Kidney epithelial cell (primary cell): ENCODE data around the gene ZC3H8. TPM values are rescaled to one million over a fixed set of nuclear protein-coding genes. Genes with fewer than 3 reads are reported as not detected.

Experiments
- DNase-seq: peaks from one replicate; pipeline ENCODE4 v3.0.0-alpha.2; 2010; ENCODE audit warnings: low read depth
- H3K27me3 ChIP-seq: 2 replicates; pipeline ENCODE4 v1.6.0; 2011; ENCODE audit warnings: low read length; ENCODE audit not compliant: control insufficient read depth, insufficient read depth
- H3K36me3 ChIP-seq: 2 replicates; pipeline ENCODE4 v1.5.1; 2011; ENCODE audit warnings: low read length; ENCODE audit not compliant: control insufficient read depth, insufficient read depth
- H3K4me3 ChIP-seq: 2 replicates; pipeline ENCODE4 v1.5.1; 2011; ENCODE audit warnings: low read depth, mild to moderate bottlenecking, control low read depth, low read length
- total RNA-seq: library from RNA; depleted of rRNA; stranded (reverse); fragments of >200 nt; gene quantifications from 2 replicates; pipeline ENCODE4 v1.2.3, GENCODE V29; 2015
- TF ChIP-seq, protein P1 (sequence below): IDR thresholded peaks from 2 replicates; pipeline ENCODE4 v1.5.1; 2011; ENCODE audit warnings: mild to moderate bottlenecking, moderate library complexity, low read length, control low read depth, inconsistent platforms; ENCODE audit not compliant: insufficient read depth, poor library complexity, severe bottlenecking

ZC3H8 gene
- total RNA-seq, 1 donor from 2014 or later: 47.5 TPM

DNA sequence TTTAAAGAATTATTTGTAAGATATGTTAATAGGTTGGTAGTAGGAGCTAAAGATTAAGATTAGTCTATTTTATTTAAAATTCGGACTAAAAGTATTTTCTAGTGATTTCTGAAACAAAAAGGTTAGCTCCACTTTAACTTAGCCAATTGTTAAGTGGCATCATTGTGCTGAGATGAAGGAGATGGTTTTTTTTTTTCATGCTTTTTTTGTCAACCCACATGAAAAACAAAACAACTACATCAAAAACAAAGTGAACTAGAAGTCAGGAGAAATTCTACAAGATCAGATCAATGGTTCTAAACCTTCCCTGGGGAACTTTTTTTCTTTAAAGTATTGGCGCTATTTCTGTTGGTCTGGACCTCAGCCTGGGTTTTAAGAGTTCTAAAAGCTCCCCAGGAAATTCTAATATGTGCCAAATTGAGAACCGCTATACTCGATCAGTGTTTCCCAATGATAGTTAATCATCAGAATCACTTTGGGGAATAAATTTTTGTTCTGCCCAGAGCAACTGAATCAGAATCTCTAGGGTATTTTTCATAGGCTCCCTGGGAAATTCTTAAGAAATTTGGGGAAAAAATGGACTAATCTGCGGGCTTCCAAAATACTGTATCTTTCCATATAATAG lies 22.9 kb upstream of the ZC3H8 start:
- TF ChIP-seq, protein P1, sequence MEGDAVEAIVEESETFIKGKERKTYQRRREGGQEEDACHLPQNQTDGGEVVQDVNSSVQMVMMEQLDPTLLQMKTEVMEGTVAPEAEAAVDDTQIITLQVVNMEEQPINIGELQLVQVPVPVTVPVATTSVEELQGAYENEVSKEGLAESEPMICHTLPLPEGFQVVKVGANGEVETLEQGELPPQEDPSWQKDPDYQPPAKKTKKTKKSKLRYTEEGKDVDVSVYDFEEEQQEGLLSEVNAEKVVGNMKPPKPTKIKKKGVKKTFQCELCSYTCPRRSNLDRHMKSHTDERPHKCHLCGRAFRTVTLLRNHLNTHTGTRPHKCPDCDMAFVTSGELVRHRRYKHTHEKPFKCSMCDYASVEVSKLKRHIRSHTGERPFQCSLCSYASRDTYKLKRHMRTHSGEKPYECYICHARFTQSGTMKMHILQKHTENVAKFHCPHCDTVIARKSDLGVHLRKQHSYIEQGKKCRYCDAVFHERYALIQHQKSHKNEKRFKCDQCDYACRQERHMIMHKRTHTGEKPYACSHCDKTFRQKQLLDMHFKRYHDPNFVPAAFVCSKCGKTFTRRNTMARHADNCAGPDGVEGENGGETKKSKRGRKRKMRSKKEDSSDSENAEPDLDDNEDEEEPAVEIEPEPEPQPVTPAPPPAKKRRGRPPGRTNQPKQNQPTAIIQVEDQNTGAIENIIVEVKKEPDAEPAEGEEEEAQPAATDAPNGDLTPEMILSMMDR: no peak
- Histone ChIP-seq H3K36me3 (no peaks in the 10 kb centered on the region), H3K4me3 (no peak overlapping the region), H3K27me3 (no peaks in the 10 kb centered on the region)
- no peak for DNase-seq

DNA sequence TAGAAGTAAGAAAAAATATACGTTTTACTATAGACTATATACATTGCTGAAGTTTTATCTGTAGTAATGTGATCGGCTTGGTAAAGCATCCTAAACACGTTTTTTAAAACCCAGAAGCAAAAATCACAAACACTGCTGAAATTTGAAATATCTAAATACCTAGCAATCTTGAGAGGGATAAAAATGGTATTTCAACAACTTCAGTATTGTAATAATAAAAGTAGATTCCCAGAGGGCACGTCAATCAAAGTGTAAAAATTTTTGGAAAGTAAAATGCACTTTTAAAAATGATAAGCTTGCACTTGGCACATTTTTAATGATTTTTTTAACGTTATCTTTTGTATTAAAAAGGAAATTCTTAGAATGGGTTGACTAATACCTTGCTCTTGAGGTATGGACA lies 22.1 kb upstream of the ZC3H8 start:
- Histone ChIP-seq H3K27me3 (no peaks in the 10 kb centered on the region), H3K36me3 (no peaks in the 10 kb centered on the region), H3K4me3 (no peak overlapping the region)
- TF ChIP-seq, protein P1: no peak
- DNase-seq: no peak

DNA sequence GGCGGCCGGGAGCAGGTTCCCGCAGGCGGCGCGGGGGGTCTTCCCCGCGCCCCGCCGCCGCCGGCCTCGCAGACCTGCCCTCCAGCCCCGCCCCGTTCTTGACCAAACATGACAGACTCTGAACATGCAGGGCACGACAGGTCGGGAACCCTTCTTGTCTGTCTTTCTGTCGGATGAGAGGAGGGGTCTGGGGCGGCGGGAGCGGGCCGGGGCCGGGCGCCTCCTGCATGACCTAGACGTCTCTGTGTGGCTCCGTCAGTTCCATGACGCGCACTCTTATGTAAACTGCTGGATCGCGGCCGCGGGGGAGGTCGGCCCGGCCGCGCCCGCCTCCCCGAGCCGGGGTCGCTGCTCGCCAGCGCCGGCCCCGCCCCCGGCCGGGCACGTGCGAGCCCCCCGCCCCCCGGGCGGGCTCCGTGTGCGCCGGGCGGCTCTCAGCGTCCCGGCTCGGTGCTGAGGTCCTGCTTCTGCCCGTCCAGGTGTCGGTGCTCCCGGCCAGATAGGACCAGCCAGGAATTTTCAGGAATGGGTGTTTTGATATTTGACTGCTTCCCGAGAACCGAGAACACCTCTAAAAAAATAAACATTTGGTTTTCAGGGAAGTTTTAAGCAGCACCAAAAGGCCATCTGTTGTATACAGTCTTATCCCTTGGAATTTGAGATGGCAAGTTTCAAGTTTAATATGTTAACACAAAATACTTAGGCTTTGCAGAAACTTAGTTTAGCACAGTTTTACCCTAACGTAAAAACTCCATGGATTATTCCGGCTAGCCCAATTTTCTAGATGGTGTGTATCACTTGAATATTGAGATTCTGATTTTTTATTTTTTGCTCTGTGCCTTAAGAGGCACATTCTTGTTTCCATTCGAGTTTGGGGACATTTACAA lies 21.3 kb upstream of the ZC3H8 start:
- H3K4me3 ChIP-seq: peak overlapping the region; percentile 94
- DNase-seq: peak; percentile 23
- TF ChIP-seq, protein P1: no peak
- no peaks in the 10 kb centered on the region for H3K36me3 ChIP-seq
- H3K27me3 ChIP-seq: no peaks in the 10 kb centered on the region

DNA sequence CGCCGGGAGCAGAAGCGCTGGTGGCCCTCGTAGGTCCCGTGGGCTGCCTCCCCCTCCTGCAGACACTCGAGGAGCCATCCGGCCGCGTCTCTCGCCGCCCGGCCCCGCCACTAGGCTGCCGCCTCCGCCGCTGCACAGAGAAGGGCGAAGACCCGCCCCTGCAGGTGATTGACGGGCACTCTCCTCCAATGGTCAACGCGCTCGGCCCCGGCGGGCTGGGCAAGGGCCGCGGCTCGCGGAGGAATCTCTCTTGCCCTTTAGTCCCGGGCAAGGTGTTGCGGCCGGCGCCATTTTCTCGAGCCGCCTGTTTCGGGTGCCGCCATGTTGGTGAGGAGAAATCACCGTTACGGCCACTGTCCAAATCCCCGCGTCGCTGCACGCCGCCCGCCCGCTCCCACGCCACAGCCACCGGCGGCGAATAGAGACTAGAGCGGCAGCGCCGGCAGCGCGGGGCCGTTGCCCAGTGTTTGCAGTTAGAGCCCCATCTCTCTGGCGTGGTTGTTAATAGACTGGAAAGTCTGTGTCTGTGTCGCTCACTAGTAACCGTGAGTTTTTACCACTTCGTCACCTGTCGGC lies 20.6 kb upstream of the ZC3H8 start, which contains the start of gene ZC3H6:
Gene ZC3H6, plus strand, starts transcription at position 287 of the 576 bp plus-strand sequence. CDS start 398 bp downstream, outside the sequence.
- TF ChIP-seq, protein P1: no peak
- peak; percentile 66 for DNase-seq
- Histone ChIP-seq H3K4me3 (peak within 1 kb of the TSS; percentile 94), H3K36me3 (no peaks in the 10 kb centered on the region), H3K27me3 (no peaks in the 10 kb centered on the region)

DNA sequence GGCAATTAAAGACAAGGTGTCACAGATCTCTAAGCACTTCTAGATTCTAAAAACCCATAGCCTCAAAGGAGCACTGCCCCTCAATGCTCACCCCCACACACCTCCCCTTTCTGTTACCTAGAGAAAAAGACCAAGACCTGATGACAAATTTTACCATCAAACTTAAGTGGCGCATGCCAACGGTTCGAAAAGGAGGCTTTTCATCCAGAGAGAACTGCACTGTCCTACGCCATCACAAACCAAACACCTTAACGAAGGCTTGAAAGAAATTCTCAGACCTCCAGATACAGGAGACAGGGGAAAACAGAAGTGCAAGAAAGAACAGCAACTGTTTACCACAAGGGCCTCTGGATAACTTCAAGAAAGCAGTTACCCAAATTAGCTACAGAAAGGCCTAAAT lies 18.5 kb upstream of the ZC3H8 start:
- TF ChIP-seq, protein P1: no peak

More for the DNA sequence above, 18.5 kb upstream of the ZC3H8 start:
- no peak for DNase-seq
- no peak overlapping the region for H3K4me3 ChIP-seq
- no peaks in the 10 kb centered on the region for H3K36me3 ChIP-seq
- H3K27me3 ChIP-seq: no peaks in the 10 kb centered on the region
